D721Med (cell line): ENCODE data around the gene DIDO1.

Experiments used
- DNase-seq: peaks from one replicate; pipeline ENCODE4 v3.0.0; 2011; ENCODE audit warnings: low spot score; ENCODE audit not compliant: insufficient read length
- FAIRE-seq: peaks from 2 replicates; lab custom pipeline; 2011; peaks lifted over from hg19 to GRCh38; lab: Jason Lieb, UNC
- CTCF ChIP-seq: IDR thresholded peaks from 2 replicates; pipeline ENCODE4 v1.5.1; 2012; ENCODE audit warnings: mild to moderate bottlenecking, control low read depth; ENCODE audit not compliant: insufficient read depth; ENCODE audit errors: missing control alignments

Gene DIDO1

GRCh38 chr20:62926229-62927127 lies at the start of gene DIDO1:
Gene DIDO1, minus strand, starts transcription at chr20:62926505.
- TF ChIP-seq CTCF, result peak; percentile 11
- FAIRE-seq, result no peak
- peak; percentile 97 for DNase-seq

- TF ChIP-seq CTCF, result no peak
- FAIRE-seq (no peak), DNase-seq (no peak)
Measured at GRCh38 chr20:62975251-62975760, 49.0 kb upstream of the DIDO1 start.

- DNase-seq, result no peak
- no peak for FAIRE-seq
- no peak for TF ChIP-seq CTCF
Measured at GRCh38 chr20:62972845-62973745, 46.8 kb upstream of the DIDO1 start.

- DNase-seq (peak; percentile 99), FAIRE-seq (no peak)
Measured at GRCh38 chr20:62971950-62972844, 45.9 kb upstream of the DIDO1 start.

GRCh38 chr20:62971211-62971949 lies 45.1 kb upstream of the DIDO1 start:
- FAIRE-seq (no peak), DNase-seq (no peak)
- TF ChIP-seq CTCF, result no peak

More at GRCh38 chr20:62971950-62972844, 45.9 kb upstream of the DIDO1 start:
- peak; percentile 88 for TF ChIP-seq CTCF
